ENCODE results near the gene TLCD4.
"Not testable (repeated sequence)": the region's sequence is repeated elsewhere in the genome, so short reads cannot be mapped to it uniquely, and the experiment has no call there.

TLCD4 gene

GRCh38 chr1:95133687-95134086, 16.5 kb downstream of the TLCD4 start:
- DNase-seq, result no peak
- intact Hi-C loops (cut with DNase I), result no loop called here

GRCh38 chr1:95138223-95138622, 21.1 kb downstream of the TLCD4 start:
- no peak for DNase-seq
- intact Hi-C loops (cut with DNase I), result no loop called here

GRCh38 chr1:95139039-95139438, 21.9 kb downstream of the TLCD4 start:
- intact Hi-C loops (cut with DNase I), result no loop called here

GRCh38 chr1:95140791-95141190, 23.6 kb downstream of the TLCD4 start:
- intact Hi-C loops (cut with DNase I), result no loop called here
- no peak for DNase-seq

More at GRCh38 chr1:95139039-95139438, 21.9 kb downstream of the TLCD4 start:
- no peak for DNase-seq

GRCh38 chr1:95145493-95145892, 28.3 kb downstream of the TLCD4 start:
- intact Hi-C loops (cut with DNase I), result no loop called here
- no peak for DNase-seq

GRCh38 chr1:95146637-95147036, 29.5 kb downstream of the TLCD4 start:
- intact Hi-C loops (cut with DNase I), result no loop called here
- no peak for DNase-seq

GRCh38 chr1:95154096-95154495, 36.9 kb downstream of the TLCD4 start:
- no peak for DNase-seq
- intact Hi-C loops (cut with DNase I), result no loop called here

GRCh38 chr1:95165569-95165968, 48.4 kb downstream of the TLCD4 start:
- DNase-seq; intact Hi-C loops (cut with DNase I): not testable (repeated sequence)
